ENCODE measurements around the gene ANKLE2. TPM values are rescaled to one million over a fixed set of nuclear protein-coding genes. Genes with fewer than 3 reads are reported as not detected.

The ANKLE2 gene
- polyA plus RNA-seq, 1 donor from 2014 or later = 72.3 TPM

DNA sequence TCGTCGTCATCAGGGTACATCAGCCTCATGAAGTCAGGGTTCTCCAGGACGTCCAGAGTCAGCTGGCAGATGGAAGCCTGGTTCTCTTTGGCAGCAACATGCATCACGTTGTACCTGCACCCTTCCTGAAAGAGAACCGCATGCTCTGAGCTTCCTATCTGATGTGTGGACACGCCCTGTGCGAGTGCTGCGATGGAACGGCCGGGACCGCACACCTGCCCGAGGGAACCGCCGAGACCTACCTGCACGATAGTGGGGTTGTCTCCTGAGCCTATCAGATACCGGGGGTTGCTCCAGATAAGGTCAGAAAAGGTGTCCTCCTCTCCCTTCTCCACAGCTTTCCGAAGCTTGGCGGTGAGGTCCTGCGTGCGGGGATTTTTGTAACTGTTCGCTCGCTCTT is 13.7 kb downstream of the ANKLE2 start:
- Histone ChIP-seq H3K4me3 (ENCODE audit: low read length) (no peak overlapping the region), H3K9ac (ENCODE audit: low read length) (no peak overlapping the region), H3K27me3 (ENCODE audit: insufficient read depth, low read depth, low read length) (no peaks in the 10 kb centered on the region), H3K27ac (ENCODE audit: low read length) (no peak overlapping the region), H3K9me2 (ENCODE audit: insufficient read depth, low read length) (no peaks in the 10 kb centered on the region), H3K79me2 (replicated peaks; ENCODE audit: insufficient read depth, low read length) (no peaks in the 10 kb centered on the region), H3K4me2 (ENCODE audit: low read length) (no peak overlapping the region), H3K9me3 (ENCODE audit: low read length) (no peaks in the 10 kb centered on the region), H3F3A (ENCODE audit: insufficient read depth, low read length, poor library complexity, severe bottlenecking) (no peaks in the 10 kb centered on the region), H3K36me3 (ENCODE audit: insufficient read depth, low read length) (peaks cover 6% of the 10 kb centered on the region), H4K20me1 (ENCODE audit: insufficient read depth) (no peaks in the 10 kb centered on the region), H2AFZ (ENCODE audit: low read depth, low read length) (no peak overlapping the region)
- no peak for TF ChIP-seq EP300 (conservative IDR thresholded peaks at IDR 0.05; ENCODE audit: poor library complexity, severe bottlenecking)
- no peak for TF ChIP-seq SMC3 (conservative IDR thresholded peaks at IDR 0.05; ENCODE audit: poor library complexity)
- TF ChIP-seq CTCF (IDR thresholded peaks at IDR 0.05; ENCODE audit: poor library complexity, severe bottlenecking) = no peak
- TF ChIP-seq EZH2 (IDR thresholded peaks at IDR 0.05; ENCODE audit: borderline replicate concordance, insufficient read depth, low read length, poor library complexity, severe bottlenecking) = no peak
- TF ChIP-seq RAD21 (conservative IDR thresholded peaks at IDR 0.05) = no peak
- TF ChIP-seq MXI1 (conservative IDR thresholded peaks at IDR 0.05; ENCODE audit: poor library complexity, severe bottlenecking) = no peak
- no peak for TF ChIP-seq REST (IDR thresholded peaks at IDR 0.05; ENCODE audit: borderline replicate concordance)
- no peak for TF ChIP-seq POLR2AphosphoS5 (IDR thresholded peaks at IDR 0.05)
- no peak for TF ChIP-seq TAF1 (IDR thresholded peaks at IDR 0.05; ENCODE audit: low read depth)

GRCh38 chr12:132747395-132747794 is 14.2 kb downstream of the ANKLE2 start:
- no peak overlapping the region for H3K4me3 ChIP-seq (ENCODE audit: low read length)
- H3K27me3 ChIP-seq (ENCODE audit: insufficient read depth, low read depth, low read length) = no peaks in the 10 kb centered on the region
- H4K20me1 ChIP-seq (ENCODE audit: insufficient read depth) = no peaks in the 10 kb centered on the region
- no peaks in the 10 kb centered on the region for H3K9me3 ChIP-seq (ENCODE audit: low read length)
- no peak overlapping the region for H3K27ac ChIP-seq (ENCODE audit: low read length)
- H3K9ac ChIP-seq (ENCODE audit: low read length) = no peak overlapping the region
- no peak overlapping the region for H2AFZ ChIP-seq (ENCODE audit: low read depth, low read length)
- TF ChIP-seq EZH2 (IDR thresholded peaks at IDR 0.05; ENCODE audit: borderline replicate concordance, insufficient read depth, low read length, poor library complexity, severe bottlenecking) = no peak
- no peak for TF ChIP-seq RAD21 (conservative IDR thresholded peaks at IDR 0.05)
- TF ChIP-seq REST (IDR thresholded peaks at IDR 0.05; ENCODE audit: borderline replicate concordance) = no peak
- no peak for TF ChIP-seq MXI1 (conservative IDR thresholded peaks at IDR 0.05; ENCODE audit: poor library complexity, severe bottlenecking)
- H3K4me2 ChIP-seq (ENCODE audit: low read length) = no peak overlapping the region
- H3F3A ChIP-seq (ENCODE audit: insufficient read depth, low read length, poor library complexity, severe bottlenecking) = no peaks in the 10 kb centered on the region
- peaks cover 6% of the 10 kb centered on the region for H3K36me3 ChIP-seq (ENCODE audit: insufficient read depth, low read length)
- no peaks in the 10 kb centered on the region for H3K9me2 ChIP-seq (ENCODE audit: insufficient read depth, low read length)
- no peaks in the 10 kb centered on the region for H3K79me2 ChIP-seq (replicated peaks; ENCODE audit: insufficient read depth, low read length)

All from neural cell (in vitro differentiated cells).